GM12872 (cell line): Measurements from ENCODE around the gene PKD1L1.

Experiments used
- CTCF ChIP-seq: IDR thresholded peaks from 3 replicates; pipeline ENCODE4 v1.5.1; 2011; ENCODE audit warnings: low read depth, mild to moderate bottlenecking, low read length, moderate library complexity; ENCODE audit not compliant: insufficient read depth

The PKD1L1 gene

GRCh38 chr7:47878662-47879061 is 69.6 kb downstream of the PKD1L1 start:
- no peak for TF ChIP-seq CTCF

DNA sequence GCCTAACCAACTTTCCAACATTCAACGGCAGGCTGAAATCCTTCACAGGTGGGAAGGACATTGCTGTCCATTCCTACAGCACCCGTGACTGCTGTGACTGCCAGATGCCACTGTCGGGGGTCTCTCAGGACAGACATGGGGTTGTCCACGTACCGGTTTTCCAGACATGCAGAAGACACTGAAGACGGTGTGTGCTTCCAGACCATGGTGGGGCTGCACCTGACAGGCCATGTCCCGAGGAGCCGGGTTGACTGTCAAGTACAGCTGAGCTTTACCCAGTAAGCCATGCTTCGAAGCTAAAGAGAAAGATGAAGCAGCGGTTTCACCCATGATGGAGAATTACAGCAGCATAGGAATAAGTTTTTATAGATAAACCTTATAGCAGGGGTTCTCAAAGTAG is 70.9 kb downstream of the PKD1L1 start:
- TF ChIP-seq CTCF, result no peak

- no peak for TF ChIP-seq CTCF
Measured at GRCh38 chr7:47875998-47876744, 72.1 kb downstream of the PKD1L1 start.

DNA sequence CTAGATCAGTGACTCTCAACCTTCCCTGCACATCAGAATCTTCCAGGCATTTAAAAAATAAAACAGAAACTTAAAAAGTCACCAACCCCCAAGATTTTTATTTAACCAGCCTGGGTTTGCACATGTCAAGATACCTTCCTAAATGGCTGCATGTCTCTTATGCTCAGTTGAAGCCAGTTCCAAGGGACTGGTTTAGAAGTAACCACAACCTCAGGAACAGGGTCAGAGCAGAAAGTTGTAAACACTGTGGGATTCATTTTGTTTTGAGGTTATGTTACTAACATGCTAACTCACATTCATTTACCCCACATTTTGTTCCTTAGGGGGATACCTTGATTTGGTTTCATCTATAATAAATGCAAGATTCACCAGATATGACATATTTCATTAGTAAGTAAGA is 72.9 kb downstream of the PKD1L1 start:
- TF ChIP-seq CTCF, result no peak

DNA sequence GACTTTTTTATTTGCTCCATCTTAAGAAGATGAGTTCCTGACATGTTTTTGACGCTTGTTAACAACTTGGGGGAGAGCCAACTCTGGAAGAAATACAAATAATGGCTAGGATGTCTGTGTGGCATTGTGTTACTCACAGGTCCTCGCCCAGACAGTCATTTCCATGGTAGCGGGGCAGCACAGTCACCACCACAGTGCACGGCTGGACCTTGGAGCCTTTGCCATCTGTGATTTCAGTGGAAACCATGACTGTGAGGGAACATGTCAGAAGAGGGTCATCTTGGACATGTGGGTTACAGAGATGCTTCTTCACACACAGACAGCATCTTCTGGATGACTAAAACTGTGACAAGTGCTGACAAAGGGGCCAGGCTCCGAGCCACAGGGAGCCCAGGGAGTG is 74.5 kb downstream of the PKD1L1 start:
- no peak for TF ChIP-seq CTCF

DNA sequence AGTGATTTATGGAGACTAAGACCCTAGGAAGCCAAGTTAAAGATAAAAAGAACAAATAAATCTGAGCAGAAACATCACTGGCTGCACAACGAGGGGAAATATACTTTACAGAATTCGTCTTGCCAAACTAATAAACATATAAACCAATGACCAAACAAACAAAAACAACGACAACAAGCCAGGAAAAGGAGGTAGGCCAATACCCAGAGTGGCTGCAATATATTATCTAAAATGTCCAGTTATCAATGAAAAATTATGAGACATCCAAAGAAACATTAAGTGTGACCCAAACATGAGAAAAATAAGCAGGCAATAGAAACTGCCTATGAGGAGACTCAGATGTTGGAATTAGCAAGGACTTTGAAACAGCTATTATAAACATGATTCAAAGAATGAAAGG is 81.0 kb downstream of the PKD1L1 start:
- TF ChIP-seq CTCF, result no peak

DNA sequence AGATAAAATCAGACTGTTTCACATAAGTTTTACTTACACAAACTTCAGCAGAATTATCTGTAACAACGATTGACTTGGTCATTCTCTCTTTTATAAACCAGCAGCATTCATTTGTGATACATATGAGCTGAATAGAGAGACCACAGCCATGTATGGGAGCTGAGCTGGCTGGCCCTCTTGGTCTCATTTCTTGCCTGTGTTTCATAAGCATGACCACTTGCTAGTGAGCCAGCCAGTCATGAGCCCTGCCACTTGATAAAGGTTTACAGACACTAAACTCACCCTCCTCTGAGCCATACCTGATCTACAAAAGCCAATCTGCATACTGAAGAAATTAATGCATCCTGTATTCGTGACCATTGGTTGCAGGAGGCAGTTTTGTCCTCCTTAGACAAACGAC is 82.1 kb downstream of the PKD1L1 start:
- TF ChIP-seq CTCF, result no peak
